H9 (cell line): ENCODE data around the gene UBN2. TPM values are rescaled to one million over a fixed set of nuclear protein-coding genes. Genes with fewer than 3 reads are reported as not detected.

ENCODE experiments used
- DNase-seq: peaks from one replicate; pipeline ENCODE4 v3.0.0-alpha.2; 2017
- H2AFZ ChIP-seq: one replicate; pipeline ENCODE4 v1.6.1; 2013; ENCODE audit warnings: mild to moderate bottlenecking, low read length, control low read depth, moderate library complexity
- H2AK5ac ChIP-seq: 2 replicates; pipeline ENCODE4 v1.6.1; 2013; ENCODE audit warnings: low read length, control low read depth, mixed read lengths; ENCODE audit not compliant: insufficient read length
- H2BK120ac ChIP-seq: one replicate; pipeline ENCODE4 v1.6.1; 2013; ENCODE audit warnings: low read depth, mild to moderate bottlenecking, low read length, control low read depth, inconsistent platforms; ENCODE audit not compliant: poor library complexity, severe bottlenecking
- H2BK12ac ChIP-seq: 2 replicates; pipeline ENCODE4 v1.6.1; 2013; ENCODE audit warnings: low read length, control low read depth, mixed read lengths, low read depth; ENCODE audit not compliant: insufficient read length
- H2BK15ac ChIP-seq: 2 replicates; pipeline ENCODE4 v1.6.1; 2013; ENCODE audit warnings: low read depth, low read length, control low read depth
- H2BK20ac ChIP-seq: one replicate; pipeline ENCODE4 v1.6.1; 2013; ENCODE audit warnings: low read depth, mild to moderate bottlenecking, low read length, control low read depth, inconsistent platforms; ENCODE audit not compliant: poor library complexity, severe bottlenecking
- H2BK5ac ChIP-seq: 2 replicates; pipeline ENCODE4 v1.6.1; 2013; ENCODE audit warnings: low read length, control low read depth, mixed read lengths; ENCODE audit not compliant: insufficient read length
- H3K14ac ChIP-seq: 2 replicates; pipeline ENCODE4 v1.6.1; 2013; ENCODE audit warnings: low read length, control low read depth; ENCODE audit not compliant: insufficient read depth
- H3K18ac ChIP-seq: 2 replicates; pipeline ENCODE4 v1.6.1; 2013; ENCODE audit warnings: low read depth, mild to moderate bottlenecking, mixed read lengths, low read length, control low read depth; ENCODE audit not compliant: insufficient read length
- H3K23ac ChIP-seq: 2 replicates; pipeline ENCODE4 v1.6.1; 2013; ENCODE audit warnings: low read length, control low read depth, mixed read lengths, low read depth; ENCODE audit not compliant: insufficient read length
- H3K23me2 ChIP-seq: 2 replicates; pipeline ENCODE4 v1.6.1; 2013; ENCODE audit warnings: low read depth, mild to moderate bottlenecking, mixed read lengths, low read length, control low read depth; ENCODE audit not compliant: insufficient read length, poor library complexity, severe bottlenecking
- H3K27ac ChIP-seq: 2 replicates; pipeline ENCODE4 v1.5.1; 2013; ENCODE audit warnings: low read length, control low read depth, mixed read lengths, low read depth; ENCODE audit not compliant: insufficient read length
- H3K27me3 ChIP-seq: 2 replicates; pipeline ENCODE4 v1.6.1; 2013; ENCODE audit warnings: low read length, control low read depth, inconsistent platforms; ENCODE audit not compliant: insufficient read depth
- H3K4ac ChIP-seq: 2 replicates; pipeline ENCODE4 v1.6.1; 2013; ENCODE audit warnings: low read depth, mild to moderate bottlenecking, control low read depth, inconsistent platforms, low read length, moderate library complexity
- H3K4me1 ChIP-seq: 2 replicates; pipeline ENCODE4 v1.6.1; 2013; ENCODE audit warnings: low read length, control low read depth, inconsistent platforms; ENCODE audit not compliant: insufficient read depth
- H3K4me2 ChIP-seq: 2 replicates; pipeline ENCODE4 v1.6.1; 2013; ENCODE audit warnings: low read length, control low read depth, mixed read lengths; ENCODE audit not compliant: insufficient read length, insufficient read depth
- H3K56ac ChIP-seq: 2 replicates; pipeline ENCODE4 v1.6.1; 2013; ENCODE audit warnings: low read depth, mild to moderate bottlenecking, mixed read lengths, low read length, control low read depth; ENCODE audit not compliant: insufficient read length
- H3K79me1 ChIP-seq: 2 replicates; pipeline ENCODE4 v1.6.1; 2013; ENCODE audit warnings: low read depth, mild to moderate bottlenecking, moderate library complexity, low read length, control low read depth, inconsistent platforms; ENCODE audit not compliant: insufficient read depth, poor library complexity, severe bottlenecking
- H3K79me2 ChIP-seq: 2 replicates; pipeline ENCODE4 v1.6.1; 2013; ENCODE audit warnings: low read length, control low read depth, inconsistent platforms; ENCODE audit not compliant: insufficient read depth
- H3K9ac ChIP-seq: 2 replicates; pipeline ENCODE4 v1.6.1; 2013; ENCODE audit warnings: low read length, control low read depth, mixed read lengths; ENCODE audit not compliant: insufficient read length; ENCODE audit errors: extremely low read depth
- H3K9me3 ChIP-seq: one replicate; pipeline ENCODE4 v1.6.1; 2013; ENCODE audit warnings: low read depth, low read length, inconsistent platforms; ENCODE audit not compliant: control insufficient read depth
- H3T11ph ChIP-seq: one replicate; pipeline ENCODE4 v1.6.1; 2013; ENCODE audit warnings: mild to moderate bottlenecking, low read length, control low read depth, inconsistent platforms
- H4K20me1 ChIP-seq: one replicate; pipeline ENCODE4 v1.6.1; 2013; ENCODE audit not compliant: control insufficient read depth, insufficient read length, insufficient read depth
- H4K5ac ChIP-seq: 2 replicates; pipeline ENCODE4 v1.6.1; 2013; ENCODE audit warnings: low read depth, mild to moderate bottlenecking, mixed read lengths, low read length, control low read depth; ENCODE audit not compliant: insufficient read length
- H4K8ac ChIP-seq: replicated peaks from 2 replicates; pipeline ENCODE4 v1.6.1; 2013; ENCODE audit warnings: low read length, control low read depth, mixed read lengths, low read depth; ENCODE audit not compliant: insufficient read length
- H4K91ac ChIP-seq: 2 replicates; pipeline ENCODE4 v1.6.1; 2013; ENCODE audit warnings: low read depth, mild to moderate bottlenecking, moderate library complexity, mixed read lengths, low read length, control low read depth; ENCODE audit not compliant: insufficient read length
- H3K27ac Mint-ChIP-seq, 3 experiments: 2 replicates in 2 of 3; 3 replicates in 1 of 3; pipeline ENCODE4 v1.8.0; 2020 to 2021; ENCODE audit warnings: mixed read lengths in 3 of 3, mild to moderate bottlenecking in 1 of 3, moderate library complexity in 1 of 3
- H3K27me3 Mint-ChIP-seq: 2 replicates; pipeline ENCODE4 v1.8.0; 2021; ENCODE audit warnings: low read depth, mild to moderate bottlenecking, moderate library complexity, mixed read lengths
- H3K36me3 Mint-ChIP-seq, 3 experiments: 2 replicates in 2 of 3; 3 replicates in 1 of 3; pipeline ENCODE4 v1.8.0; 2020 to 2021; ENCODE audit warnings: low read depth in 3 of 3, mixed read lengths in 3 of 3; ENCODE audit not compliant: insufficient read depth in 1 of 3
- H3K4me1 Mint-ChIP-seq, 2 experiments: 2 replicates each; pipeline ENCODE4 v1.8.0; 2020; ENCODE audit warnings: mixed read lengths in 2 of 2
- H3K4me3 Mint-ChIP-seq, 2 experiments: 2 replicates in 1 of 2; 3 replicates in 1 of 2; pipeline ENCODE4 v1.8.0; 2020 to 2021; ENCODE audit warnings: mild to moderate bottlenecking in 2 of 2, mixed read lengths in 2 of 2, moderate library complexity in 1 of 2
- H3K9me3 Mint-ChIP-seq, 2 experiments: 2 replicates in 1 of 2; 3 replicates in 1 of 2; pipeline ENCODE4 v1.8.0; 2020; ENCODE audit warnings: mild to moderate bottlenecking in 2 of 2, mixed read lengths in 2 of 2, moderate library complexity in 1 of 2
- WGBS: extraction: QIAGEN DNeasy Blood & Tissue Kit; methylation state at CpG from one replicate; pipeline ENCODE4 v1.1.7; 2013; ENCODE audit warnings: missing lambda C conversion rate, low lambda C conversion rate, mixed read lengths; ENCODE audit not compliant: insufficient read length; ENCODE audit errors: extremely low coverage; 5-methylcytosine and 5-hydroxymethylcytosine counted together
- total RNA-seq: library from RNA; stranded (reverse); gene quantifications from 2 replicates; pipeline ENCODE4 v1.2.1, GENCODE V29; 2021
- TF ChIP-seq, protein P1 (sequence below): fragments of 200-600 bp; sonication (generic); conservative IDR thresholded peaks from 3 replicates; pipeline ENCODE4 v1.8.0; 2021; ENCODE audit warnings: antibody characterized with exemption, mild to moderate bottlenecking

The UBN2 gene
- total RNA-seq, 1 experiment from 2014 or later: 27.6 TPM

DNA sequence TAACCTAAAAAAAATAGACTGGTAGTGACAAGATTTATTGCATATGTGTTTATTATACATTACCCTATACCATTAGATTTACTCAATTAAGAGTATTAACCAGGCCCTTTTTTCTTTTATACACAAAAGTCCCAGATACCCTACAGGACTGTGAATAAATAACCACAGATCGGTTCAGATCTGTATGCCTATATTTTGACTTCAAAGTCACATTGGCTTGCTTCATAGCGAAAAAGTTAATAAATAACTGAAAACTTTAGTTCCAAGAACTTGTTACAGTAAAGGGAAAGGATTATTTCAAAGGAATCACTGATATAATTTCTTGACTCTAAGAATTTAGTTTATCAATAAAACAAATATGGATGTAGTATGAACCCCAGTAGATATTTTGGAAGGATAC, 68.3 kb downstream of the UBN2 start:
- Histone ChIP-seq H4K91ac (no peak overlapping the region), H3K79me1 (no peaks in the 10 kb centered on the region), H3K23ac (no peak overlapping the region), H3K14ac (no peak overlapping the region), H3T11ph (no peak overlapping the region), H2BK120ac (no peak overlapping the region), H4K5ac (no peak overlapping the region), H2BK15ac (no peak overlapping the region), H2AK5ac (no peak overlapping the region), H2BK20ac (no peak overlapping the region), H3K9ac (no peak overlapping the region), H3K4me1 (no peaks in the 10 kb centered on the region), H4K8ac (no peak overlapping the region), H3K9me3 (no peaks in the 10 kb centered on the region), H4K20me1 (no peaks in the 10 kb centered on the region), H3K27ac (no peak overlapping the region), H3K18ac (no peak overlapping the region), H3K4ac (no peak overlapping the region), H3K27me3 (no peaks in the 10 kb centered on the region), H2BK5ac (no peak overlapping the region), H3K4me2 (no peak overlapping the region), H3K56ac (no peak overlapping the region), H3K79me2 (no peaks in the 10 kb centered on the region), H3K23me2 (no peaks in the 10 kb centered on the region), H2AFZ (no peak overlapping the region), H2BK12ac (no peak overlapping the region)
- Mint-ChIP-seq H3K27me3 (no peaks in the 10 kb centered on the region; the same call in 1 of the 2 replicates), H3K9me3 (no peaks in the 10 kb centered on the region), H3K4me3 (no peak overlapping the region), H3K4me1 (peaks cover 0 to 3% of the 10 kb centered on the region in 2 experiments; a peak in 1 of 4 replicates), H3K27ac (no peak overlapping the region), H3K36me3 (peaks cover 0 to 19% (median 6%) of the 10 kb centered on the region in 3 experiments; a peak in 5 of 7 replicates)
- WGBS: no CpG with 5 or more reads among the region's 2 CpGs
- no peak for DNase-seq
- TF ChIP-seq, protein P1, sequence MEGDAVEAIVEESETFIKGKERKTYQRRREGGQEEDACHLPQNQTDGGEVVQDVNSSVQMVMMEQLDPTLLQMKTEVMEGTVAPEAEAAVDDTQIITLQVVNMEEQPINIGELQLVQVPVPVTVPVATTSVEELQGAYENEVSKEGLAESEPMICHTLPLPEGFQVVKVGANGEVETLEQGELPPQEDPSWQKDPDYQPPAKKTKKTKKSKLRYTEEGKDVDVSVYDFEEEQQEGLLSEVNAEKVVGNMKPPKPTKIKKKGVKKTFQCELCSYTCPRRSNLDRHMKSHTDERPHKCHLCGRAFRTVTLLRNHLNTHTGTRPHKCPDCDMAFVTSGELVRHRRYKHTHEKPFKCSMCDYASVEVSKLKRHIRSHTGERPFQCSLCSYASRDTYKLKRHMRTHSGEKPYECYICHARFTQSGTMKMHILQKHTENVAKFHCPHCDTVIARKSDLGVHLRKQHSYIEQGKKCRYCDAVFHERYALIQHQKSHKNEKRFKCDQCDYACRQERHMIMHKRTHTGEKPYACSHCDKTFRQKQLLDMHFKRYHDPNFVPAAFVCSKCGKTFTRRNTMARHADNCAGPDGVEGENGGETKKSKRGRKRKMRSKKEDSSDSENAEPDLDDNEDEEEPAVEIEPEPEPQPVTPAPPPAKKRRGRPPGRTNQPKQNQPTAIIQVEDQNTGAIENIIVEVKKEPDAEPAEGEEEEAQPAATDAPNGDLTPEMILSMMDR: no peak
